ENCODE data around the gene SREBF1. TPM values are rescaled to one million over a fixed set of nuclear protein-coding genes. Genes with fewer than 3 reads are reported as not detected.

Gene SREBF1
- total RNA-seq, 1 donor from 2014 or later: 18.9 TPM

DNA sequence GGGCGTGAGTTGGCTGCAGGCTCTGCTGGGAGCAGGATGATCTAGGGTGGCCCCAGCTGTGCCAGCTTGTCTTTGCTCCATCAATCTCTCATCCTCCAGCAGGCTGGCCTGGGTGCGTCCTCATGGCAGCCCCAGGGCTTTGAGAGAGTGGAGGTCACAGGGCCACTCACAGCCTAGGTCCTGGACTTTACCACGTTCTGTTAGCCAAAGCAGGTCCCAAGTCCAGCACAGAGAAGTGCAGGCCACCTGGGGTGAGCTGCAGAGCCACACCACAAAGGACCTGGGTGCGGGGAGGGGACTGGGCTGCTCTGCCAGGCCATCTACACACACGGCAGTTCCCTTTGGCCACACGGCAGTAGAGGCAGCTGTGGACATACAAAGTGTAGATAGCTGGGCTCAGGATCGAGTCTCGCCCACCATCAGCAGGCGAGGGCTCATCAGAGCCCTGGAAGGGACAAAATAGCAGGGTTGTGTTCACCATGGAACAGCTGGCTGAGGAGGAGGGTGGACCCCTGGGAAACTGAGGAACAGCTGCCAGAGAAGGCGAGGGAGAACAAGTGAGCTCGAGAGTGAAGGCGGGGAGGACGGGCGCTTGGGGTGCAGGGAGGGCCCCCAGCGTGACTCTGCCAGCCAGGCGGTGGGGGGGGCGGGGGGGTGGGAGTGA is 30.0 kb downstream of the SREBF1 start:
- intact Hi-C loops (cut with DNase I): loop anchor here (5.0 kb wide), 1 partner anchor 124 kb away; the partner anchor contains the start of gene RAI1
- ATAC-seq: no peak
- DNase-seq (ENCODE audit: missing footprints): no peak

DNA sequence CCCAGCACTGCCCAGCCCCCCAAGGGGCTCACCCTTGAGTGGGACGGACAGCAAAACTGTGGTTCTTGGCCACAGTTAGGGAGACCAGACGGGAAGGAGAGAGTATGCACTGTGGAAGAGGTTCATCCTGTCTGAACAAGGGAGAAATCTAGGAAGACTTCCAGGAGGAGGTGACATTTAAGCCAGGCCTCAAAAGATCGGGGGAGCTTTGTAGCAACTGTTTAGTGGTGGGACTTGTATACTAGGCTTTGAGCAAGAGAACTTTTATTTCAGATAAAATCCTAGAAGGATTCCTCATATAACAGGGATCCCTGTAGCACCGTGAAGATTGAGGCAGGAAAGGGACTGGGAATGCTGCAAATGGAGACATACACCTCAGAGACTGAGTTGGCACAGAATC is 30.8 kb downstream of the SREBF1 start:
- DNase-seq (ENCODE audit: missing footprints) (no peak), ATAC-seq (no peak)
- intact Hi-C loops (cut with DNase I): loop anchor here (5.0 kb wide), 1 partner anchor 124 kb away; the partner anchor contains the start of gene RAI1

DNA sequence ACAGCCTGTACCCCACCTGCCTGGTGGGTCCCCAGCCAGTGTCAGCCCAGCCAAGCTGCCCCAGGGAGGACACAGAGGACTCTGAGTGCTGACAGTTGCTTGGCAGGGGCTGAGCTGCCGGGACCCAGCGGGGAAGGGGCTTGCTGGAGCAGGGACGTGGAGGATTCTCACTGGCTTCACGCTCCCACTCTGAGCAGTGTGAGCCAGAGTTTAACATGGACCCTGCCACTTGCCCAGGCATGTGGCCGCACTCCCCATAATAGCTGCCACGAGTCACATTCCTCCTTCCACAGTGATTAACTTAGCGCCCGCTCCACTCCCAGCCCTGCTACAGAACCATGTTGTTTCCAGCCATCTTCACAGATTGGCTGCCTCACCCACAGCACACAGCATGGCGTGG is 31.2 kb downstream of the SREBF1 start:
- DNase-seq (ENCODE audit: missing footprints) (no peak), ATAC-seq (peak; percentile 65)
- intact Hi-C loops (cut with DNase I): loop anchor here (5.0 kb wide), 1 partner anchor 123 kb away; the partner anchor contains the start of gene RAI1

DNA sequence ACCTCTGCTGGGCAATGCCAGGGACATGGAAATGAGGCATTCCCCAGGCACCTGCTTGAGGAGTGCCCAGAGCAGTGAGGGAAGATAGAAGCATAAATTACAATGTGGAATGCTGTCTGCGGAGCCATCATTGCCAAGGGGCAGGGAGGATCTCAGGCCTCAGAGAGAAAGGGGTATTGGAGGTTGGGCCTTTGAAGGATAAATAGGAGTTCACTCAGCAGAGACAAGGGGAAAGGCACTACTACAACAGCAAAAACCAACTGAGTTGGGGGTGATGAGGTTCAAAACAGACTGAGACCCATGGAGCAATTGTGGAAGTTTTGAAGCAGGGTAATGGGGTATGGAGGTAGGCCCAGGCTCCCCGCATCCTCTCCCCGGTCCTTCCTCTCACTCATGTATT is 32.8 kb downstream of the SREBF1 start:
- DNase-seq (ENCODE audit: missing footprints): no peak
- no peak for ATAC-seq
- intact Hi-C loops (cut with DNase I): no loop called here

GRCh38 chr17:17801800-17802481 is 34.8 kb downstream of the SREBF1 start:
- intact Hi-C loops (cut with DNase I): no loop called here
- DNase-seq (ENCODE audit: missing footprints) (no peak), ATAC-seq (no peak)

- no peak for DNase-seq (ENCODE audit: missing footprints)
- no peak for ATAC-seq
- intact Hi-C loops (cut with DNase I): no loop called here
These were observed 36.2 kb downstream of the SREBF1 start for GRCh38 chr17:17800504-17801021.

- no peak for DNase-seq (ENCODE audit: missing footprints)
- no peak for ATAC-seq
These were observed 38.1 kb downstream of the SREBF1 start for GRCh38 chr17:17798573-17799255.

GRCh38 chr17:17798010-17798556 is 38.7 kb downstream of the SREBF1 start:
- ATAC-seq (no peak), DNase-seq (ENCODE audit: missing footprints) (no peak)
- intact Hi-C loops (cut with DNase I): no loop called here

More at GRCh38 chr17:17798573-17799255, 38.1 kb downstream of the SREBF1 start:
- intact Hi-C loops (cut with DNase I): no loop called here

DNA sequence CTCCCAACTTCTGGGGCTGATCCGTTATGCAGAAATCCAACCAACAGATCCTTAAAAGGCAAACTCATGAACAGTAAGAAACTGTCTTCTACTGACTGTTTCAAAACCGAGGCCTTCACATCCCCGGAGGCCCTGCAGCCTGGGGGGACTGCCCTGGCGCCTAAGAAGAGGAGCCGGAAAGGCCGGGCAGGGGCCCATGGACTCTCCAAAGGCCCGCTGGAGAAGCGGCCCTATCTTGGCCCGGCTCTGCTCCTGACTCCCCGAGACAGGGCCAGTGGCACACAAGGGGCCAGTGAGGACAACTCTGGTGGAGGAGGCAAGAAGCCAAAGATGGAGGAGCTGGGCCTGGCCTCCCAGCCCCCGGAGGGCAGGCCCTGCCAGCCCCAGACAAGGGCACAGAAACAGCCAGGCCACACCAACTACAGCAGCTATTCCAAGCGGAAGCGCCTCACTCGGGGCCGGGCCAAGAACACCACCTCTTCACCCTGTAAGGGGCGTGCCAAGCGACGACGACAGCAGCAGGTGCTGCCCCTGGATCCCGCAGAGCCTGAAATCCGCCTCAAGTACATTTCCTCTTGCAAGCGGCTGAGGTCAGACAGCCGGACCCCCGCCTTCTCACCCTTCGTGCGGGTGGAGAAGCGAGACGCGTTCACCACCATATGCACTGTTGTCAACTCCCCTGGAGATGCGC is 39.5 kb downstream of the SREBF1 start:
- DNase-seq (ENCODE audit: missing footprints) (no peak), ATAC-seq (peak; percentile 15)
- intact Hi-C loops (cut with DNase I): no loop called here

GRCh38 chr17:17796787-17797061 is 40.1 kb downstream of the SREBF1 start:
- ATAC-seq (no peak), DNase-seq (ENCODE audit: missing footprints) (no peak)
- intact Hi-C loops (cut with DNase I): no loop called here

DNA sequence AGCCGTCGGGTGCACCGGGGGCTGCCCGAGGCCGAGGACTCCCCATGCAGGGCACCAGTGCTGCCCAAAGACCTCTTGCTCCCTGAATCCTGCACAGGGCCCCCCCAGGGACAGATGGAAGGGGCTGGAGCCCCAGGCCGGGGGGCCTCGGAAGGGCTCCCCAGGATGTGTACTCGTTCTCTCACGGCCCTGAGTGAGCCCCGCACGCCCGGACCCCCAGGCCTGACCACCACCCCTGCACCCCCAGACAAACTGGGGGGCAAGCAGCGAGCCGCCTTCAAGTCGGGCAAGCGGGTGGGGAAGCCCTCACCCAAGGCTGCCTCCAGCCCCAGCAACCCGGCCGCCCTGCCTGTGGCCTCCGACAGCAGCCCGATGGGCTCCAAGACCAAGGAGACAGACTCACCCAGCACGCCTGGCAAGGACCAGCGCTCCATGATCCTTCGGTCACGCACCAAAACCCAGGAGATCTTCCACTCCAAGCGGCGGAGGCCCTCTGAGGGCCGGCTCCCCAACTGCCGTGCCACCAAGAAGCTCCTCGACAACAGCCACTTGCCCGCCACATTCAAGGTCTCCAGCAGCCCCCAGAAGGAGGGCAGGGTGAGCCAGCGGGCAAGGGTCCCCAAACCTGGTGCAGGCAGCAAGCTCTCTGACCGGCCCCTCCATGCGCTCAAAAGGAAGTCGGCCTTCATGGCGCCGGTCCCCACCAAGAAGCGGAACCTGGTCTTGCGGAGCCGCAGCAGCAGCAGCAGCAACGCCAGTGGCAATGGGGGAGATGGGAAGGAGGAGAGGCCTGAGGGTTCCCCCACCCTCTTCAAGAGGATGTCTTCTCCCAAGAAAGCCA is 40.6 kb downstream of the SREBF1 start:
- DNase-seq (ENCODE audit: missing footprints): no peak
- ATAC-seq: no peak
- intact Hi-C loops (cut with DNase I): no loop called here

DNA sequence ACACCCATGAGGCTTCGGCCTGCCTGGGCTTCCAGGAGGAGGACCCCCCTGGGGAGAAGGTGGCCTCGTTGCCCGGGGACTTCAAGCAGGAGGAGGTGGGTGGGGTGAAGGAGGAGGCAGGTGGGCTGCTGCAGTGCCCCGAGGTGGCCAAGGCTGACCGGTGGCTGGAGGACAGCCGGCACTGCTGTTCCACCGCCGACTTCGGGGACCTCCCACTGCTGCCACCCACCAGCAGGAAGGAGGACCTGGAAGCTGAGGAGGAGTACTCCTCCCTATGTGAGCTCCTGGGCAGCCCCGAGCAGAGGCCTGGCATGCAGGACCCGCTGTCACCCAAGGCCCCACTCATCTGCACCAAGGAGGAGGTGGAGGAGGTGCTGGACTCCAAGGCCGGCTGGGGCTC is 41.5 kb downstream of the SREBF1 start:
- DNase-seq (ENCODE audit: missing footprints): no peak
- no peak for ATAC-seq
- intact Hi-C loops (cut with DNase I): no loop called here

DNA sequence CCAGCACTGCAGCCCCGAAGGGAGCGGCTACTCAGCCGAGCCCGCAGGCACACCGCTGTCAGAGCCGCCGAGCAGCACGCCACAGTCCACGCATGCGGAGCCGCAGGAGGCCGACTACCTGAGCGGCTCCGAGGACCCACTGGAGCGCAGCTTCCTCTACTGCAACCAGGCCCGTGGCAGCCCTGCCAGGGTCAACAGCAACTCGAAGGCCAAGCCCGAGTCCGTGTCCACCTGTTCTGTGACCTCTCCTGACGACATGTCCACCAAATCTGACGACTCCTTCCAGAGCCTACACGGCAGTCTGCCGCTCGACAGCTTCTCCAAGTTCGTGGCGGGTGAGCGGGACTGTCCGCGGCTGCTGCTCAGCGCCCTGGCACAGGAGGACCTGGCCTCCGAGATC is 42.4 kb downstream of the SREBF1 start:
- intact Hi-C loops (cut with DNase I): no loop called here
- ATAC-seq (no peak), DNase-seq (ENCODE audit: missing footprints) (no peak)

GRCh38 chr17:17793378-17794214 is 43.2 kb downstream of the SREBF1 start:
- intact Hi-C loops (cut with DNase I): no loop called here
- ATAC-seq (peak; percentile 33), DNase-seq (ENCODE audit: missing footprints) (no peak)

- DNase-seq (ENCODE audit: missing footprints): no peak
- peak; percentile 53 for ATAC-seq
These were observed 44.0 kb downstream of the SREBF1 start for GRCh38 chr17:17792551-17793377.

DNA sequence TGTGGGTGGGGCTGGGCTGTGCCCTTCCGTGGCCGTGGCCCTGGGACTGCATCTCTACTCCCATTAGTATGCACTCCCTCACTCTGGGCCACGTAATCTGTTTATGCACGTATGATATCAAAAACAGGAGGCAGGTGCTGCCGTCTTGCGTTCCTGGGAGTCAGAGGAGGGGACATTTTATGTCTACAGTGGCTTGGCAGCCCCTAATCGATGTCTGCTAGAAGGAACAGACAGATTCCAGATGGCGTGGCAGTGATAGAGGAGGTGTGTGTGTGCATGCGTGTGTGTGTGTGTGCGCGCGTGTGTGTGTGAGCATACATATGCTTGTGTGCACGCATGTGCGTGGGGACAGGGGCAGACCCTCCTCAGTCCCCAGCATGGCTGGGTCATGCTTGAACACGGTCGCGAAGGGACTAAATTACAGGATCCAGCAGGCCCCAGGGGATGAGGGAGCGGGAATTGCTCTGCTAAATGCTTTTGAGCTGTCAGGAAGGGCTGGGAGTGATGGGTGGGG is 44.7 kb downstream of the SREBF1 start:
- ATAC-seq: no peak
- intact Hi-C loops (cut with DNase I): no loop called here
- no peak for DNase-seq (ENCODE audit: missing footprints)

More at GRCh38 chr17:17792551-17793377, 44.0 kb downstream of the SREBF1 start:
- intact Hi-C loops (cut with DNase I): no loop called here

Data from Right ventricle myocardium inferior (tissue), 1 donor.